Keratinocyte (primary cell): ENCODE measurements around the gene TOB2. TPM values are rescaled to one million over a fixed set of nuclear protein-coding genes. Genes with fewer than 3 reads are reported as not detected.
"Not testable (repeated sequence)": the region's sequence is repeated elsewhere in the genome, so short reads cannot be mapped to it uniquely, and the experiment has no call there.

ENCODE experiments used
- DNase-seq: peaks from one replicate; pipeline ENCODE4 v3.0.0-alpha.2; 2011; ENCODE audit warnings: low read depth, missing footprints, low spot score
- FAIRE-seq: peaks from 2 replicates; lab custom pipeline; 2011; peaks lifted over from hg19 to GRCh38; lab: Jason Lieb, UNC
- H2AFZ ChIP-seq: 2 replicates; pipeline ENCODE4 v1.6.0; 2012; ENCODE audit warnings: low read length, control low read depth, inconsistent platforms; ENCODE audit not compliant: control insufficient read depth
- H3K27ac ChIP-seq: 2 replicates; pipeline ENCODE4 v1.5.1; 2011; ENCODE audit warnings: low read length; ENCODE audit not compliant: control insufficient read depth, insufficient read depth
- H3K27me3 ChIP-seq: 3 replicates; pipeline ENCODE4 v1.6.0; 2011; ENCODE audit warnings: low read length; ENCODE audit not compliant: control insufficient read depth, insufficient read depth; ENCODE audit errors: extremely low read depth
- H3K36me3 ChIP-seq, 2 experiments: 2 replicates in 1 of 2; 3 replicates in 1 of 2; pipeline ENCODE4 v1.5.1; 2011; ENCODE audit warnings: low read length in 2 of 2, mild to moderate bottlenecking in 1 of 2; ENCODE audit not compliant: control insufficient read depth in 2 of 2, insufficient read depth in 2 of 2; ENCODE audit errors: extremely low read depth in 1 of 2
- H3K4me1 ChIP-seq: 3 replicates; pipeline ENCODE4 v1.5.1; 2011; ENCODE audit warnings: low read length; ENCODE audit not compliant: control insufficient read depth, insufficient read depth; ENCODE audit errors: extremely low read depth
- H3K4me2 ChIP-seq: 3 replicates; pipeline ENCODE4 v1.6.0; 2011; ENCODE audit warnings: low read depth, low read length; ENCODE audit not compliant: control insufficient read depth, insufficient read depth; ENCODE audit errors: extremely low read depth
- H3K4me3 ChIP-seq, 3 experiments: fragments of 200-600 bp in 1 of 3; sonication (generic) in 1 of 3; 2 replicates in 2 of 3; 3 replicates in 1 of 3; pipeline ENCODE4 v1.5.1; 2011 to 2016; ENCODE audit warnings: low read length in 3 of 3, mild to moderate bottlenecking in 3 of 3, control low read depth in 2 of 3, inconsistent platforms in 1 of 3, low read depth in 1 of 3, mixed read lengths in 1 of 3, mixed run types in 1 of 3, moderate library complexity in 1 of 3; ENCODE audit not compliant: control insufficient read depth in 2 of 3, insufficient read depth in 2 of 3; ENCODE audit errors: extremely low read depth in 1 of 3
- H3K79me2 ChIP-seq: 2 replicates; pipeline ENCODE4 v1.6.0; 2012; ENCODE audit warnings: low read length; ENCODE audit not compliant: control insufficient read depth, insufficient read depth
- H3K9ac ChIP-seq: 3 replicates; pipeline ENCODE4 v1.6.0; 2011; ENCODE audit warnings: low read length; ENCODE audit not compliant: control insufficient read depth, insufficient read depth; ENCODE audit errors: extremely low read depth
- H3K9me1 ChIP-seq: 3 replicates; pipeline ENCODE4 v1.6.0; 2011; ENCODE audit warnings: low read length; ENCODE audit not compliant: control insufficient read depth, insufficient read depth; ENCODE audit errors: extremely low read depth
- H3K9me3 ChIP-seq: 2 replicates; pipeline ENCODE4 v1.5.1; 2012; ENCODE audit warnings: low read depth, low read length; ENCODE audit not compliant: control insufficient read depth
- H4K20me1 ChIP-seq: 3 replicates; pipeline ENCODE4 v1.6.0; 2011; ENCODE audit warnings: low read length; ENCODE audit not compliant: control insufficient read depth, insufficient read depth; ENCODE audit errors: extremely low read depth
- CTCF ChIP-seq, 3 experiments: IDR thresholded peaks in 1 of 3; conservative IDR thresholded peaks in 1 of 3; optimal IDR thresholded peaks in 1 of 3; 2 replicates in 2 of 3; 3 replicates in 1 of 3; pipeline versions ENCODE3 to v1.5.1; 2011; ENCODE audit warnings: low read length in 3 of 3, mild to moderate bottlenecking in 3 of 3, moderate library complexity in 2 of 3, control low read depth in 1 of 3, inconsistent platforms in 1 of 3; ENCODE audit not compliant: insufficient read depth in 2 of 3; ENCODE audit errors: extremely low read depth in 1 of 3
- EZH2 ChIP-seq: IDR thresholded peaks from one replicate; pipeline ENCODE4 v1.6.1; 2012; ENCODE audit warnings: inconsistent platforms, mild to moderate bottlenecking, low read length, moderate library complexity
- dilution Hi-C: fragments of 300-500 bp; cut with MboI; formaldehyde crosslinking; loops from one replicate; pipeline ENCODE4 v1.7.0; 2020; ENCODE audit warnings: low sequenced_read_pairs; ENCODE audit not compliant: extremely low pct_ligation_motif_present
- polyA plus RNA-seq, 5 experiments: library from polyadenylated mRNA; depleted of rRNA in 3 of 5; stranded (reverse) in 3 of 5; stranded (forward) in 1 of 5; unstranded in 1 of 5; fragments of >200 nt; gene quantifications; 1 replicate in 1 of 5; 2 replicates in 3 of 5; 3 replicates in 1 of 5; pipeline versions ENCODE4 v1.2.1 to v1.2.3, GENCODE V29; 2011 to 2012; ENCODE audit warnings: missing spikeins in 2 of 5, low read depth in 1 of 5, low replicate concordance in 1 of 5

Gene TOB2
- polyA plus RNA-seq, 1 donor (not counting 4 experiments of a cell fraction or from before 2014, with no cell fraction given): 14.5 TPM

- no peak overlapping the region for H3K4me2 ChIP-seq
- H3K79me2 ChIP-seq: no peaks in the 10 kb centered on the region
- DNase-seq (no peak), FAIRE-seq (no peak)
- dilution Hi-C loops: no loop called here
- no peak overlapping the region for H3K4me3 ChIP-seq
- no peak overlapping the region for H2AFZ ChIP-seq
- no peaks in the 10 kb centered on the region for H4K20me1 ChIP-seq
- H3K9me3 ChIP-seq: no peaks in the 10 kb centered on the region
- peaks cover 13% of the 10 kb centered on the region for H3K4me1 ChIP-seq
- no peak overlapping the region for H3K9ac ChIP-seq
- no peaks in the 10 kb centered on the region for H3K9me1 ChIP-seq
- no peaks in the 10 kb centered on the region for H3K27me3 ChIP-seq
- no peak overlapping the region for H3K27ac ChIP-seq
- no peak for TF ChIP-seq CTCF (optimal IDR thresholded peaks at IDR 0.05 in 1 of 3, IDR thresholded peaks at IDR 0.05 in 1 of 3, conservative IDR thresholded peaks at IDR 0.05 in 1 of 3; ENCODE audit: extremely low read depth in 1 of 3, insufficient read depth in 2 of 3, low read length in 3 of 3)
- TF ChIP-seq EZH2: no peak
- H3K36me3 ChIP-seq: no peaks in the 10 kb centered on the region
These were observed 41.0 kb downstream of the TOB2 start for GRCh38 chr22:41405588-41405987.

GRCh38 chr22:41403532-41404318, 42.9 kb downstream of the TOB2 start:
- Histone ChIP-seq H3K4me3 (no peak overlapping the region), H4K20me1 (no peaks in the 10 kb centered on the region), H3K4me2 (peak overlapping the region; percentile 37), H3K36me3 (no peaks in the 10 kb centered on the region), H3K79me2 (no peaks in the 10 kb centered on the region), H3K9ac (peak overlapping the region; percentile 9), H3K27ac (no peak overlapping the region), H2AFZ (peak overlapping the region; percentile 60), H3K27me3 (no peaks in the 10 kb centered on the region), H3K9me1 (no peaks in the 10 kb centered on the region), H3K9me3 (no peaks in the 10 kb centered on the region), H3K4me1 (peaks cover 13% of the 10 kb centered on the region)
- dilution Hi-C loops: no loop called here
- DNase-seq (peak; percentile 85), FAIRE-seq (peak; percentile 82)
- peak; percentile 96 to 100 (median 98) for TF ChIP-seq CTCF (optimal IDR thresholded peaks at IDR 0.05 in 1 of 3, IDR thresholded peaks at IDR 0.05 in 1 of 3, conservative IDR thresholded peaks at IDR 0.05 in 1 of 3; ENCODE audit: extremely low read depth in 1 of 3, insufficient read depth in 2 of 3, low read length in 3 of 3)
- TF ChIP-seq EZH2: no peak

- H3K27ac ChIP-seq, H3K9me1 ChIP-seq, H4K20me1 ChIP-seq, H2AFZ ChIP-seq, H3K9me3 ChIP-seq, H3K4me3 ChIP-seq, H3K36me3 ChIP-seq, dilution Hi-C loops, H3K79me2 ChIP-seq, DNase-seq, H3K4me2 ChIP-seq, H3K27me3 ChIP-seq, FAIRE-seq, H3K9ac ChIP-seq: not testable (repeated sequence)
- H3K4me1 ChIP-seq: peaks cover 13% of the 10 kb centered on the region
These were observed 43.8 kb downstream of the TOB2 start for GRCh38 chr22:41402851-41403250.
